ENCODE data around the gene EFCAB13.

The EFCAB13 gene

GRCh38 chr17:47300718-47301117, 23.0 kb upstream of the EFCAB13 start:
- Histone ChIP-seq H3K4me3 (ENCODE audit: low read depth, low read length) (no peak overlapping the region), H3K9me3 (ENCODE audit: control insufficient read depth, insufficient read depth, low read depth, low read length) (no peaks in the 10 kb centered on the region), H3K4me1 (ENCODE audit: control insufficient read depth, insufficient read depth, low read length) (no peaks in the 10 kb centered on the region), H3K27ac (ENCODE audit: extremely low read depth, low read depth, low read length) (no peak overlapping the region), H3K36me3 (ENCODE audit: control insufficient read depth in 2 of 2, insufficient read depth in 1 of 2, low read length in 2 of 2) (no peaks in the 10 kb centered on the region)
- ChIA-PET CTCF (interaction anchor here (0.9 to 1.2 kb wide), 2 partner anchors 15 to 24 kb away, joined by 3 read pairs; no protein-coding TSS in a partner anchor), POLR2A (interaction anchor here (0.6 kb wide), 1 partner anchor 49 kb away, joined by 3 read pairs; no protein-coding TSS in a partner anchor)
- TF ChIP-seq ZNF324 (tag by site-specific recombination; IDR thresholded peaks at IDR 0.05) (no peak), KLF7 (tag by site-specific recombination; IDR thresholded peaks at IDR 0.05; ENCODE audit: borderline replicate concordance) (no peak), ZNF132 (tag by site-specific recombination; IDR thresholded peaks at IDR 0.05; ENCODE audit: borderline replicate concordance) (no peak), EGR2 (tag by site-specific recombination; IDR thresholded peaks at IDR 0.05; ENCODE audit: low read depth) (no peak), PRDM6 (tag by site-specific recombination; IDR thresholded peaks at IDR 0.05) (no peak), SETDB1 (IDR thresholded peaks at IDR 0.05; ENCODE audit: insufficient read length, low read length) (no peak)

GRCh38 chr17:47301161-47301560, 22.6 kb upstream of the EFCAB13 start:
- TF ChIP-seq ZNF664 (tag by site-specific recombination; IDR thresholded peaks at IDR 0.05) = no peak
- no peak for TF ChIP-seq ZNF148 (tag by site-specific recombination; IDR thresholded peaks at IDR 0.05; ENCODE audit: borderline replicate concordance)
- TF ChIP-seq ZBTB49 (tag by site-specific recombination; IDR thresholded peaks at IDR 0.05; ENCODE audit: low read depth) = no peak
- TF ChIP-seq ZNF248 (tag by site-specific recombination; IDR thresholded peaks at IDR 0.05) = no peak
- no peak for TF ChIP-seq HOXA7 (CRISPR knock-in tag; IDR thresholded peaks at IDR 0.05; ENCODE audit: borderline replicate concordance)
- no peak for TF ChIP-seq ZNF350 (tag by site-specific recombination; IDR thresholded peaks at IDR 0.05)
- no peaks in the 10 kb centered on the region for H3K4me1 ChIP-seq (ENCODE audit: control insufficient read depth, insufficient read depth, low read length)
- no peak overlapping the region for H3K27ac ChIP-seq (ENCODE audit: extremely low read depth, low read depth, low read length)
- POLR2A ChIA-PET = interaction anchor here (0.6 kb wide), 1 partner anchor 49 kb away, joined by 3 read pairs; no protein-coding TSS in a partner anchor
- no peaks in the 10 kb centered on the region for H3K36me3 ChIP-seq (ENCODE audit: control insufficient read depth in 2 of 2, insufficient read depth in 1 of 2, low read length in 2 of 2)
- no peaks in the 10 kb centered on the region for H3K9me3 ChIP-seq (ENCODE audit: control insufficient read depth, insufficient read depth, low read depth, low read length)
- H3K4me3 ChIP-seq (ENCODE audit: low read depth, low read length) = no peak overlapping the region
- CTCF ChIA-PET = interaction anchor here (0.7 to 1.4 kb wide), 4 partner anchors 14 to 24 kb away, joined by 3 to 4 read pairs (median 3); no protein-coding TSS in a partner anchor

GRCh38 chr17:47301831-47302230, 21.9 kb upstream of the EFCAB13 start:
- Histone ChIP-seq H3K27ac (ENCODE audit: extremely low read depth, low read depth, low read length) (no peak overlapping the region), H3K36me3 (ENCODE audit: control insufficient read depth in 2 of 2, insufficient read depth in 1 of 2, low read length in 2 of 2) (no peaks in the 10 kb centered on the region), H3K4me1 (ENCODE audit: control insufficient read depth, insufficient read depth, low read length) (no peaks in the 10 kb centered on the region), H3K9me3 (ENCODE audit: control insufficient read depth, insufficient read depth, low read depth, low read length) (no peaks in the 10 kb centered on the region), H3K4me3 (ENCODE audit: low read depth, low read length) (no peak overlapping the region)
- TF ChIP-seq SCRT2 (tag by site-specific recombination; IDR thresholded peaks at IDR 0.05) (no peak), ZFP37 (tag by site-specific recombination; IDR thresholded peaks at IDR 0.05) (no peak), ZNF555 (tag by site-specific recombination; conservative IDR thresholded peaks at IDR 0.05) (no peak), ZNF292 (tag by site-specific recombination; IDR thresholded peaks at IDR 0.05; ENCODE audit: borderline replicate concordance, low read depth) (no peak), SETDB1 (IDR thresholded peaks at IDR 0.05; ENCODE audit: insufficient read length, low read length) (peak; percentile 65)
- ChIA-PET POLR2A (no interaction called here), CTCF (interaction anchor here (0.6 to 1.4 kb wide), 4 partner anchors 18 to 360 kb away, joined by 3 to 4 read pairs (median 4); no protein-coding TSS in a partner anchor)

Measured in HEK293 (cell line).